HPDE6-E6E7 (cell line): ENCODE results near the gene SS18L1.

Source experiments
- DNase-seq: peaks from one replicate; pipeline ENCODE4 v3.0.0; 2011; ENCODE audit warnings: missing footprints; ENCODE audit errors: extremely low spot score

The SS18L1 gene

GRCh38 chr20:62120365-62120762 lies 23.2 kb upstream of the SS18L1 start:
- DNase-seq, result no peak

GRCh38 chr20:62120990-62121775 lies 22.4 kb upstream of the SS18L1 start:
- DNase-seq, result no peak

- peak; percentile 99 for DNase-seq
Measured at GRCh38 chr20:62121776-62122653, 21.6 kb upstream of the SS18L1 start, which contains the start of gene LSM14B. TSS of gene LSM14B (plus strand) at chr20:62122475. CDS start at chr20:62122667, 192 bp downstream.

- peak; percentile 53 for DNase-seq
Measured at GRCh38 chr20:62122654-62123449, 20.7 kb upstream of the SS18L1 start.

- no peak for DNase-seq
Measured at GRCh38 chr20:62123450-62124118, 20.0 kb upstream of the SS18L1 start.

- DNase-seq, result no peak
Measured at GRCh38 chr20:62126141-62126540, 17.4 kb upstream of the SS18L1 start.

GRCh38 chr20:62127799-62128198 lies 15.8 kb upstream of the SS18L1 start:
- no peak for DNase-seq

- no peak for DNase-seq
Measured at GRCh38 chr20:62128502-62128901, 15.1 kb upstream of the SS18L1 start.

GRCh38 chr20:62129731-62130531 lies 13.6 kb upstream of the SS18L1 start:
- no peak for DNase-seq

- no peak for DNase-seq
Measured at GRCh38 chr20:62131560-62132320, 11.8 kb upstream of the SS18L1 start.

GRCh38 chr20:62132421-62132820 lies 11.1 kb upstream of the SS18L1 start:
- no peak for DNase-seq

- no peak for DNase-seq
Measured at GRCh38 chr20:62133051-62133845, 10.3 kb upstream of the SS18L1 start.

- DNase-seq, result no peak
Measured at GRCh38 chr20:62133864-62134263, 9.7 kb upstream of the SS18L1 start.

- no peak for DNase-seq
Measured at GRCh38 chr20:62134735-62135231, 8.8 kb upstream of the SS18L1 start.

- no peak for DNase-seq
Measured at GRCh38 chr20:62135573-62136266, 7.8 kb upstream of the SS18L1 start.

- peak; percentile 73 for DNase-seq
Measured at GRCh38 chr20:62136283-62137091, 7.1 kb upstream of the SS18L1 start.

- DNase-seq, result no peak
Measured at GRCh38 chr20:62137092-62137384, 6.5 kb upstream of the SS18L1 start.
